ENCODE results near the gene HOXA1.

DNA sequence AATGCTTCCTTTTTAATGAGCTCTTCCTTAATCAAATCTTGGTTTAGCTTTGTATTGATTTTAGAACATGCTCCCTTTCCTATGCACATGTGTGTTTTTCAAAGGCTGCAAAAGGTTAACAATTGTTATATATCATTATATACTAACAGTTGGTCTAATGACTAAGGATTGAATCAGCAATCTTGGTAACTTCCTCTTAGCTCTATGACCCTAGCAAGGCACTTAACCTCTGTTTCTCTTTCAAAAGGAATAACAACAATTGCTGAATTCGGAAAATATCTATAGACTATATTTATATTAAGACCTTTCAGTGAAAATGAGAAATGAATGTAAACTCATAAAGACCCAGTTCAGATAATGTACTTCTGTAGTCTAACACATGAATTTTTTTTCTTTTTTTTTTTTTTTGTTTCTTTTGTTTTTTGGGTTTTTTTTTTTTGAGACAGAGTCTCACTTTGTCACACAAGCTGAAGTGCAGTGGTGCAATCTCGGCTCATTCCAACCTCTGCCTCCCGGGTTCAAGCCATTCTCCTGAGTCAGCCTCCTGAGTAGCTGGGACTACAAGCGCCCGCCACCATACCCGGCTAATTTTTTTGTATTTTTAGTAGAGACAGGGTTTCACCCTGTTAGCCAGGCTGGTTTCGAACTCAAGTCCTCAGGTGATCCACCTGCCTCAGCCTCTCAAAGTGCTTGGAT, 48.8 kb downstream of the HOXA1 start:
- TF ChIP-seq CSDC2 (CRISPR knock-in tag; IDR thresholded peaks at IDR 0.05), result no peak
- no peak for TF ChIP-seq PPARA (CRISPR knock-in tag; IDR thresholded peaks at IDR 0.05; ENCODE audit: borderline replicate concordance)
- TF ChIP-seq, protein P1, sequence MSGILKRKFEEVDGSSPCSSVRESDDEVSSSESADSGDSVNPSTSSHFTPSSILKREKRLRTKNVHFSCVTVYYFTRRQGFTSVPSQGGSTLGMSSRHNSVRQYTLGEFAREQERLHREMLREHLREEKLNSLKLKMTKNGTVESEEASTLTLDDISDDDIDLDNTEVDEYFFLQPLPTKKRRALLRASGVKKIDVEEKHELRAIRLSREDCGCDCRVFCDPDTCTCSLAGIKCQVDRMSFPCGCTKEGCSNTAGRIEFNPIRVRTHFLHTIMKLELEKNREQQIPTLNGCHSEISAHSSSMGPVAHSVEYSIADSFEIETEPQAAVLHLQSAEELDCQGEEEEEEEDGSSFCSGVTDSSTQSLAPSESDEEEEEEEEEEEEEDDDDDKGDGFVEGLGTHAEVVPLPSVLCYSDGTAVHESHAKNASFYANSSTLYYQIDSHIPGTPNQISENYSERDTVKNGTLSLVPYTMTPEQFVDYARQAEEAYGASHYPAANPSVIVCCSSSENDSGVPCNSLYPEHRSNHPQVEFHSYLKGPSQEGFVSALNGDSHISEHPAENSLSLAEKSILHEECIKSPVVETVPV (CRISPR knock-in tag; IDR thresholded peaks at IDR 0.05), result no peak
- TF ChIP-seq, protein P2, sequence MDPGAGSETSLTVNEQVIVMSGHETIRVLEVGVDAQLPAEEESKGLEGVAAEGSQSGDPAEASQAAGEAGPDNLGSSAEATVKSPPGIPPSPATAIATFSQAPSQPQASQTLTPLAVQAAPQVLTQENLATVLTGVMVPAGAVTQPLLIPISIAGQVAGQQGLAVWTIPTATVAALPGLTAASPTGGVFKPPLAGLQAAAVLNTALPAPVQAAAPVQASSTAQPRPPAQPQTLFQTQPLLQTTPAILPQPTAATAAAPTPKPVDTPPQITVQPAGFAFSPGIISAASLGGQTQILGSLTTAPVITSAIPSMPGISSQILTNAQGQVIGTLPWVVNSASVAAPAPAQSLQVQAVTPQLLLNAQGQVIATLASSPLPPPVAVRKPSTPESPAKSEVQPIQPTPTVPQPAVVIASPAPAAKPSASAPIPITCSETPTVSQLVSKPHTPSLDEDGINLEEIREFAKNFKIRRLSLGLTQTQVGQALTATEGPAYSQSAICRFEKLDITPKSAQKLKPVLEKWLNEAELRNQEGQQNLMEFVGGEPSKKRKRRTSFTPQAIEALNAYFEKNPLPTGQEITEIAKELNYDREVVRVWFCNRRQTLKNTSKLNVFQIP (CRISPR knock-in tag; IDR thresholded peaks at IDR 0.05; ENCODE audit: borderline replicate concordance, low read depth), result no peak
- TF ChIP-seq TOX (CRISPR knock-in tag; IDR thresholded peaks at IDR 0.05; ENCODE audit: borderline replicate concordance), result no peak
- TF ChIP-seq GLIS3 (CRISPR knock-in tag; IDR thresholded peaks at IDR 0.05), result no peak
- TF ChIP-seq, protein P3, sequence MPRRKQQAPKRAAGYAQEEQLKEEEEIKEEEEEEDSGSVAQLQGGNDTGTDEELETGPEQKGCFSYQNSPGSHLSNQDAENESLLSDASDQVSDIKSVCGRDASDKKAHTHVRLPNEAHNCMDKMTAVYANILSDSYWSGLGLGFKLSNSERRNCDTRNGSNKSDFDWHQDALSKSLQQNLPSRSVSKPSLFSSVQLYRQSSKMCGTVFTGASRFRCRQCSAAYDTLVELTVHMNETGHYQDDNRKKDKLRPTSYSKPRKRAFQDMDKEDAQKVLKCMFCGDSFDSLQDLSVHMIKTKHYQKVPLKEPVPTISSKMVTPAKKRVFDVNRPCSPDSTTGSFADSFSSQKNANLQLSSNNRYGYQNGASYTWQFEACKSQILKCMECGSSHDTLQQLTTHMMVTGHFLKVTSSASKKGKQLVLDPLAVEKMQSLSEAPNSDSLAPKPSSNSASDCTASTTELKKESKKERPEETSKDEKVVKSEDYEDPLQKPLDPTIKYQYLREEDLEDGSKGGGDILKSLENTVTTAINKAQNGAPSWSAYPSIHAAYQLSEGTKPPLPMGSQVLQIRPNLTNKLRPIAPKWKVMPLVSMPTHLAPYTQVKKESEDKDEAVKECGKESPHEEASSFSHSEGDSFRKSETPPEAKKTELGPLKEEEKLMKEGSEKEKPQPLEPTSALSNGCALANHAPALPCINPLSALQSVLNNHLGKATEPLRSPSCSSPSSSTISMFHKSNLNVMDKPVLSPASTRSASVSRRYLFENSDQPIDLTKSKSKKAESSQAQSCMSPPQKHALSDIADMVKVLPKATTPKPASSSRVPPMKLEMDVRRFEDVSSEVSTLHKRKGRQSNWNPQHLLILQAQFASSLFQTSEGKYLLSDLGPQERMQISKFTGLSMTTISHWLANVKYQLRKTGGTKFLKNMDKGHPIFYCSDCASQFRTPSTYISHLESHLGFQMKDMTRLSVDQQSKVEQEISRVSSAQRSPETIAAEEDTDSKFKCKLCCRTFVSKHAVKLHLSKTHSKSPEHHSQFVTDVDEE (CRISPR knock-in tag; IDR thresholded peaks at IDR 0.05), result no peak
- TF ChIP-seq, protein P4, sequence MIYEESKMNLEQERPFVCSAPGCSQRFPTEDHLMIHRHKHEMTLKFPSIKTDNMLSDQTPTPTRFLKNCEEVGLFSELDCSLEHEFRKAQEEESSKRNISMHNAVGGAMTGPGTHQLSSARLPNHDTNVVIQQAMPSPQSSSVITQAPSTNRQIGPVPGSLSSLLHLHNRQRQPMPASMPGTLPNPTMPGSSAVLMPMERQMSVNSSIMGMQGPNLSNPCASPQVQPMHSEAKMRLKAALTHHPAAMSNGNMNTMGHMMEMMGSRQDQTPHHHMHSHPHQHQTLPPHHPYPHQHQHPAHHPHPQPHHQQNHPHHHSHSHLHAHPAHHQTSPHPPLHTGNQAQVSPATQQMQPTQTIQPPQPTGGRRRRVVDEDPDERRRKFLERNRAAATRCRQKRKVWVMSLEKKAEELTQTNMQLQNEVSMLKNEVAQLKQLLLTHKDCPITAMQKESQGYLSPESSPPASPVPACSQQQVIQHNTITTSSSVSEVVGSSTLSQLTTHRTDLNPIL (CRISPR knock-in tag; IDR thresholded peaks at IDR 0.05; ENCODE audit: low read depth), result no peak
- TF ChIP-seq, protein P5, sequence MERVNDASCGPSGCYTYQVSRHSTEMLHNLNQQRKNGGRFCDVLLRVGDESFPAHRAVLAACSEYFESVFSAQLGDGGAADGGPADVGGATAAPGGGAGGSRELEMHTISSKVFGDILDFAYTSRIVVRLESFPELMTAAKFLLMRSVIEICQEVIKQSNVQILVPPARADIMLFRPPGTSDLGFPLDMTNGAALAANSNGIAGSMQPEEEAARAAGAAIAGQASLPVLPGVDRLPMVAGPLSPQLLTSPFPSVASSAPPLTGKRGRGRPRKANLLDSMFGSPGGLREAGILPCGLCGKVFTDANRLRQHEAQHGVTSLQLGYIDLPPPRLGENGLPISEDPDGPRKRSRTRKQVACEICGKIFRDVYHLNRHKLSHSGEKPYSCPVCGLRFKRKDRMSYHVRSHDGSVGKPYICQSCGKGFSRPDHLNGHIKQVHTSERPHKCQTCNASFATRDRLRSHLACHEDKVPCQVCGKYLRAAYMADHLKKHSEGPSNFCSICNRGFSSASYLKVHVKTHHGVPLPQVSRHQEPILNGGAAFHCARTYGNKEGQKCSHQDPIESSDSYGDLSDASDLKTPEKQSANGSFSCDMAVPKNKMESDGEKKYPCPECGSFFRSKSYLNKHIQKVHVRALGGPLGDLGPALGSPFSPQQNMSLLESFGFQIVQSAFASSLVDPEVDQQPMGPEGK (CRISPR knock-in tag; IDR thresholded peaks at IDR 0.05; ENCODE audit: borderline replicate concordance), result no peak
- no peak for TF ChIP-seq ZFP30 (CRISPR knock-in tag; IDR thresholded peaks at IDR 0.05)
- TF ChIP-seq RARB (CRISPR knock-in tag; IDR thresholded peaks at IDR 0.05), result no peak
- TF ChIP-seq ZNF565 (CRISPR knock-in tag; conservative IDR thresholded peaks at IDR 0.05; ENCODE audit: low read depth), result no peak
- no peak for TF ChIP-seq ZC3H10 (CRISPR knock-in tag; IDR thresholded peaks at IDR 0.05)
- no peak for TF ChIP-seq ISL1 (CRISPR knock-in tag; IDR thresholded peaks at IDR 0.05)
